SW480 (cell line): ENCODE results near the gene HMHB1.

Experiments used
- DNase-seq: peaks from one replicate; pipeline ENCODE4 v3.0.0-alpha.2; 2016; ENCODE audit warnings: low spot score

The HMHB1 gene

GRCh38 chr5:143812085-143812705 lies at the start of gene HMHB1:
HMHB1 (plus strand) TSS chr5:143812161.
- DNase-seq: no peak

GRCh38 chr5:143762636-143763220 lies 49.2 kb upstream of the HMHB1 start:
- no peak for DNase-seq

GRCh38 chr5:143767162-143767561 lies 44.8 kb upstream of the HMHB1 start:
- DNase-seq: no peak

GRCh38 chr5:143769026-143769786 lies 42.8 kb upstream of the HMHB1 start:
- DNase-seq: no peak

GRCh38 chr5:143770450-143770849 lies 41.5 kb upstream of the HMHB1 start:
- no peak for DNase-seq

GRCh38 chr5:143771189-143771588 lies 40.8 kb upstream of the HMHB1 start:
- no peak for DNase-seq

- DNase-seq: no peak
These were observed 40.4 kb upstream of the HMHB1 start for GRCh38 chr5:143771602-143772001.

GRCh38 chr5:143772621-143773020 lies 39.3 kb upstream of the HMHB1 start:
- DNase-seq: no peak

- no peak for DNase-seq
These were observed 36.7 kb upstream of the HMHB1 start for GRCh38 chr5:143775258-143775657.

- no peak for DNase-seq
These were observed 35.0 kb upstream of the HMHB1 start for GRCh38 chr5:143776951-143777350.

- DNase-seq: no peak
These were observed 32.5 kb upstream of the HMHB1 start for GRCh38 chr5:143779506-143779905.

- DNase-seq: no peak
These were observed 29.9 kb upstream of the HMHB1 start for GRCh38 chr5:143781993-143782520.

- no peak for DNase-seq
These were observed 29.2 kb upstream of the HMHB1 start for GRCh38 chr5:143782588-143783386.

- no peak for DNase-seq
These were observed 23.6 kb upstream of the HMHB1 start for GRCh38 chr5:143788401-143788800.

GRCh38 chr5:143790457-143791112 lies 21.4 kb upstream of the HMHB1 start:
- no peak for DNase-seq

- no peak for DNase-seq
These were observed 19.9 kb upstream of the HMHB1 start for GRCh38 chr5:143791848-143792731.

- no peak for DNase-seq
These were observed 18.7 kb upstream of the HMHB1 start for GRCh38 chr5:143793249-143793648.

GRCh38 chr5:143796125-143796524 lies 15.8 kb upstream of the HMHB1 start:
- no peak for DNase-seq

GRCh38 chr5:143796753-143797152 lies 15.2 kb upstream of the HMHB1 start:
- no peak for DNase-seq

GRCh38 chr5:143800715-143801114 lies 11.2 kb upstream of the HMHB1 start:
- DNase-seq: no peak
